Activated CD4-positive, CD25-positive, alpha-beta regulatory T cell treated with anti-CD3 and anti-CD28 coated beads, Interleukin-2, amount 50 U/mL, for 72 hours (primary cell): ENCODE measurements around the gene THOP1.

Source experiments
- DNase-seq: peaks from one replicate; pipeline ENCODE4 v3.0.0; 2021

The THOP1 gene

GRCh38 chr19:2762783-2763496, 22.4 kb upstream of the THOP1 start:
- no peak for DNase-seq

GRCh38 chr19:2763687-2764086, 21.6 kb upstream of the THOP1 start:
- DNase-seq, result no peak

GRCh38 chr19:2764945-2765344, 20.4 kb upstream of the THOP1 start:
- DNase-seq, result no peak

GRCh38 chr19:2765376-2765775, 19.9 kb upstream of the THOP1 start:
- DNase-seq, result no peak

GRCh38 chr19:2766594-2767372, 18.5 kb upstream of the THOP1 start:
- DNase-seq, result no peak

- DNase-seq, result no peak
These were observed 17.6 kb upstream of the THOP1 start for GRCh38 chr19:2767688-2768087.

- no peak for DNase-seq
These were observed 16.8 kb upstream of the THOP1 start for GRCh38 chr19:2768365-2769132.

GRCh38 chr19:2769218-2769617, 16.1 kb upstream of the THOP1 start:
- DNase-seq, result no peak

- no peak for DNase-seq
These were observed 15.0 kb upstream of the THOP1 start for GRCh38 chr19:2770055-2771013.

- no peak for DNase-seq
These were observed 13.3 kb upstream of the THOP1 start for GRCh38 chr19:2771786-2772674.

- no peak for DNase-seq
These were observed 11.1 kb upstream of the THOP1 start for GRCh38 chr19:2774083-2774679.

- no peak for DNase-seq
These were observed 10.2 kb upstream of the THOP1 start for GRCh38 chr19:2774953-2775555.

GRCh38 chr19:2775556-2776430, 9.5 kb upstream of the THOP1 start:
- peak; percentile 68 for DNase-seq

GRCh38 chr19:2777952-2778683, 7.2 kb upstream of the THOP1 start:
- DNase-seq, result no peak

GRCh38 chr19:2779121-2779740, 6.1 kb upstream of the THOP1 start:
- DNase-seq, result no peak

GRCh38 chr19:2780284-2780683, 5.0 kb upstream of the THOP1 start:
- no peak for DNase-seq

- no peak for DNase-seq
These were observed 2.9 kb upstream of the THOP1 start for GRCh38 chr19:2782329-2782935.
